Ascending aorta (tissue), 2 donors: ENCODE data around the gene NDUFS6. TPM values are rescaled to one million over a fixed set of nuclear protein-coding genes. Genes with fewer than 3 reads are reported as not detected.

Source experiments
- DNase-seq, 2 donors: peaks; one replicate each; pipeline ENCODE4 v3.0.0-alpha.2; 2019; ENCODE audit warnings: low spot score in 2 of 2
- H3K27ac ChIP-seq, 2 donors: fragments of 200-600 bp; sonication (generic); one replicate each; pipeline ENCODE4 v1.5.1; 2016 to 2017; ENCODE audit warnings: mild to moderate bottlenecking in 1 of 2
- H3K27me3 ChIP-seq: fragments of 200-600 bp; sonication (generic); one replicate; pipeline ENCODE4 v1.5.1; 2017
- H3K36me3 ChIP-seq, 2 donors: fragments of 200-600 bp; sonication (generic); one replicate each; pipeline ENCODE4 v1.5.1; 2016
- H3K4me1 ChIP-seq, 2 donors: fragments of 200-600 bp; sonication (generic); one replicate each; pipeline ENCODE4 v1.5.1; 2016 to 2017; ENCODE audit warnings: mild to moderate bottlenecking in 1 of 2
- H3K4me3 ChIP-seq, 2 donors: fragments of 200-600 bp; sonication (generic); one replicate each; pipeline ENCODE4 v1.5.1; 2016 to 2017; ENCODE audit warnings: mild to moderate bottlenecking in 1 of 2
- H3K9me3 ChIP-seq, 2 donors: fragments of 200-600 bp; sonication (generic); one replicate each; pipeline ENCODE4 v1.5.1; 2016
- CTCF ChIP-seq, 3 experiments: fragments of 200-600 bp in 2 of 3; fragments of 450-650 bp in 1 of 3; sonication (generic) in 2 of 3; IDR thresholded peaks; one replicate each; pipeline ENCODE4 v1.5.1; 2016 to 2019; ENCODE audit warnings: antibody characterized with exemption in 3 of 3, mild to moderate bottlenecking in 1 of 3, moderate library complexity in 1 of 3
- intact Hi-C: fragments of 100-400 bp; cut with DNase I; formaldehyde crosslinking; loops from one replicate; pipeline ENCODE4 v1.15.1; 2023
- total RNA-seq: library from RNA; depleted of rRNA; stranded (reverse); fragments of >200 nt; gene quantifications from one replicate; pipeline ENCODE4 v1.1.0, GENCODE V29; 2016

The NDUFS6 gene
- total RNA-seq, 1 donor from 2014 or later = 29.8 TPM

- H3K9me3 ChIP-seq = no peaks in the 10 kb centered on the region
- H3K4me3 ChIP-seq = no peak overlapping the region
- intact Hi-C loops = no loop called here
- no peaks in the 10 kb centered on the region for H3K4me1 ChIP-seq
- no peak for TF ChIP-seq CTCF (IDR thresholded peaks at IDR 0.05)
- H3K27ac ChIP-seq = no peak overlapping the region
- no peak for DNase-seq
- H3K36me3 ChIP-seq = no peaks in the 10 kb centered on the region
- H3K27me3 ChIP-seq = no peaks in the 10 kb centered on the region
These were observed 22.1 kb upstream of the NDUFS6 start for GRCh38 chr5:1779021-1779680.

DNA sequence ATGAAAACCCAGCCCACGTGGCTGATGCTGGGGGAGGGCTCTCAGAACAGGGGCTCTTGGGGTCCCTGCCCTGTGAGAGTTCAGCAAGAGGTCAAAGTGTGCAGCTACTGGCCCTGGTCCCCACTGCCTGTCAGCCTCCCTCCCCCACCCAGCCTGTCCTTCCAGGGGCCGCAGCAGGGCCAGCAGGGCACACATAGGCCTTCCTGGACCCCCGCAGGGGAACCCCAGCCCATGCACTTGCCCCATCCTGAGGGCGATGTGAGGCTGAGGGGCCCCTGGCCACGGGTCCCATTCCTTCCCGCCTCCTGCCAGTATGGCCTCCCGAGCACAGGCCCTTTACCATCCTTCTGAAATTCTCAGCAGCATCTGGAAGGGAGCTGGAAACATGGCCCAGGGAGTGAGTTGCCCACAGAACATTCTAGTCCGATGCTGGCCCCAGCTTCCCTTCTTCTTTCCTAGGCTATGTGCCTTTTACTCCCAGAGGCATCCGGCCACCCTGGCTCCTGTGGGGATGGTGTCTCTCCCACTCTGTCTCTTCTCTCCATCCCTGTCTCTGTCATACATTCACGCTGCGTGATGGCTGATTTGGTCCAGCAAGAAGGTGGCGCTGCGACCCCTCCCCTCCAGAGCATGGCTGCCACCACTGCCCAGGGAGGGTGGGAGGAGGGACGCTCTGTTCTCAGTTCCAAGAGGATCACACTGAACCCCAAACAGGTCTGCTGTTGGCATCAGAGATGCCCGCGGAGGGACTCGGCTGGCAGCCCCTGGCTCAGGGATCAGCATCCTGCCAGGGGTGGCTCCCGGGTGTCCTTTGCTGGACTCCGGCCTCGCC, 21.2 kb upstream of the NDUFS6 start:
- Histone ChIP-seq H3K27ac (no peak overlapping the region), H3K9me3 (no peaks in the 10 kb centered on the region), H3K4me3 (no peak overlapping the region), H3K27me3 (no peaks in the 10 kb centered on the region), H3K4me1 (no peaks in the 10 kb centered on the region), H3K36me3 (no peaks in the 10 kb centered on the region)
- TF ChIP-seq CTCF (IDR thresholded peaks at IDR 0.05) = no peak
- intact Hi-C loops = no loop called here
- DNase-seq = no peak

GRCh38 chr5:1780614-1780930, 20.6 kb upstream of the NDUFS6 start:
- H3K4me1 ChIP-seq = no peaks in the 10 kb centered on the region
- no peaks in the 10 kb centered on the region for H3K36me3 ChIP-seq
- no peak overlapping the region for H3K4me3 ChIP-seq
- H3K9me3 ChIP-seq = no peaks in the 10 kb centered on the region
- TF ChIP-seq CTCF (IDR thresholded peaks at IDR 0.05) = no peak
- DNase-seq = no peak
- H3K27ac ChIP-seq = no peak overlapping the region
- intact Hi-C loops = no loop called here
- H3K27me3 ChIP-seq = no peaks in the 10 kb centered on the region

- no peaks in the 10 kb centered on the region for H3K9me3 ChIP-seq
- no peak overlapping the region for H3K4me3 ChIP-seq
- no peak for TF ChIP-seq CTCF (IDR thresholded peaks at IDR 0.05)
- no peaks in the 10 kb centered on the region for H3K4me1 ChIP-seq
- intact Hi-C loops = no loop called here
- DNase-seq = no peak
- no peak overlapping the region for H3K27ac ChIP-seq
- no peaks in the 10 kb centered on the region for H3K36me3 ChIP-seq
- no peaks in the 10 kb centered on the region for H3K27me3 ChIP-seq
These were observed 20.1 kb upstream of the NDUFS6 start for GRCh38 chr5:1781107-1781506.

DNA sequence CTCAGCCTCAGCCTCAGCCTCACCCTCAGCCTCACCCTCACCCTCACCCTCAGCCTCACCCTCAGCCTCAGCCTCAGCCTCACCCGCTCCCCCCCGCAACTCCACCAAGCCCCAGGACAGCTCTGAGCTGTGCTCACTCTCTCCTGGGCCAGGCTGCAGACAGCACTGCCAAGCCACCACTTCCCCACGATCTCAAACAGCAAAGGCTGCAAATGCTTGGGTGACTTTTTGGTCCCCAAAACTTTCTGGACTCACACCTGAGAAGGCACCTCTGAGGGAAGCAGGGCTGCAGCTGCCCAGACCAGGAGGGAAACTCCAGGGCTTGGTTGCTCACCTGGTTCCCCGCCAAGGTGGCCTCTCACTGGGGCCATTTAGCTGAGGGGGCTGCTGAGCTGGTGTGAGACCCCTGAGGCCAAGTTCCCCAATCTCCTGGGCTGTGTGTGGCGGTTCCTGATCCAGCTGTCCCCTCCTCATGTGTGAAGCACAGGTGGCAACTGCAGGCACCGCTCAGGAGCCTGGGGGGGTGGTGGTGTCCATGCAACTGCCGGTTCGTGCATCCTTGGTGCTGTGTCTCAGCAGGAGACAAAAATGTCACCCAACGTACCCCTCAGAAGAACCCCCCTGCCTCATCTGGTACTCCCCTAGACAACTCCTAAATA, 19.4 kb upstream of the NDUFS6 start:
- H3K27ac ChIP-seq = no peak overlapping the region
- no peak for TF ChIP-seq CTCF (IDR thresholded peaks at IDR 0.05)
- H3K27me3 ChIP-seq = no peaks in the 10 kb centered on the region
- intact Hi-C loops = no loop called here
- no peak for DNase-seq
- no peak overlapping the region for H3K4me3 ChIP-seq
- H3K36me3 ChIP-seq = no peaks in the 10 kb centered on the region
- no peaks in the 10 kb centered on the region for H3K4me1 ChIP-seq
- H3K9me3 ChIP-seq = no peaks in the 10 kb centered on the region
